Pancreas (tissue), 10 donors: ENCODE results near the gene AIF1L. TPM values are rescaled to one million over a fixed set of nuclear protein-coding genes. Genes with fewer than 3 reads are reported as not detected.

Source experiments
- ATAC-seq, 4 donors: fragments of 200-7000 bp; cut with Tn5 transposase; one replicate each; pipeline versions ENCODE4 v1.8.0 to v1.9.1; 2020; ENCODE audit warnings: mild to moderate bottlenecking in 4 of 4, moderate library complexity in 4 of 4
- DNase-seq, 6 donors: peaks; one replicate each; pipeline ENCODE4 v3.0.0-alpha.2; 2020
- FAIRE-seq: peaks from 2 replicates; lab custom pipeline; 2012; peaks lifted over from hg19 to GRCh38; lab: Jason Lieb, UNC
- H3K27ac ChIP-seq, 4 donors: fragments of 200-600 bp; sonication (generic); 1 replicate in 3 of 4; 2 replicates in 1 of 4; pipeline versions ENCODE4 v1.5.0 to v1.8.0; 2020
- H3K27me3 ChIP-seq, 4 donors: fragments of 200-600 bp; one replicate each; pipeline ENCODE4 v1.8.0; 2021
- H3K36me3 ChIP-seq, 3 donors: fragments of 200-600 bp; sonication (generic) in 1 of 3; one replicate each; pipeline versions ENCODE4 v1.5.0 to v1.8.0; 2020 to 2021
- H3K4me1 ChIP-seq, 3 donors: fragments of 200-600 bp; one replicate each; pipeline ENCODE4 v1.8.0; 2021
- H3K4me3 ChIP-seq, 4 donors: fragments of 200-600 bp; sonication (generic) in 2 of 4; one replicate each; pipeline versions ENCODE4 v1.5.0 to v1.8.0; 2020 to 2021
- H3K9me3 ChIP-seq, 4 donors: fragments of 200-600 bp; one replicate each; pipeline ENCODE4 v1.8.0; 2021
- CTCF ChIP-seq, 4 donors: fragments of 200-600 bp; sonication (generic) in 3 of 4; IDR thresholded peaks; one replicate each; pipeline versions ENCODE4 v1.5.0 to v1.8.0; 2021; ENCODE audit warnings: antibody characterized with exemption in 4 of 4
- WGBS, 2 donors: extraction: QIAGEN DNeasy Blood & Tissue Kit; methylation state at CpG; one replicate each; pipeline ENCODE4 v1.1.7; 2013; 5-methylcytosine and 5-hydroxymethylcytosine counted together
- intact Hi-C, 3 donors: fragments of 100-400 bp; cut with DNase I; formaldehyde crosslinking; loops; one replicate each; pipeline versions ENCODE4 v1.11.1 to v1.14.2; 2022
- polyA plus RNA-seq, 2 donors: library from polyadenylated mRNA; stranded (reverse); fragments of 200-250 nt; gene quantifications; one replicate each; pipeline ENCODE4 v1.2.3, GENCODE V29; 2013
- total RNA-seq, 6 donors: library from RNA; stranded (reverse); fragmentation: NEBNext Ultra II Directional in 4 of 6; extraction: Animal tissue kit (Norgen Biotek cat#: 25700) in 4 of 6; gene quantifications; one replicate each; pipeline versions ENCODE4 v1.2.1 to v1.2.4, GENCODE V29; 2021 to 2023
- donor health status: healthy with polysubstance abuse.
- donor health status: DM: no; HTN: no; CAD: no; lungs with moderate emphysema.
- donor health status: DM: no; HTN: no; CAD: no.
- donor health status: control.
- donor health status: control.
- donor health status: Bipolar disorder and iron deficiency.
- donor health status: DM: yes; HTN: yes; CAD: no.
- donor health status: DM: no; HTN: no; CAD: no.
- donor health status: DM: no; HTN: no; CAD: no.
- donor health status: DM: yes; HTN: yes; CAD: no.

The AIF1L gene
- total and polyA plus RNA-seq, 8 donors, result 2.4 to 5.0 (median 4.1) TPM

GRCh38 chr9:131092548-131093440, 3.5 kb upstream of the AIF1L start:
- Histone ChIP-seq H3K27ac (no peak overlapping the region), H3K27me3 (no peaks in the 10 kb centered on the region), H3K4me3 (no peak overlapping the region), H3K4me1 (no peaks in the 10 kb centered on the region), H3K36me3 (no peaks in the 10 kb centered on the region), H3K9me3 (no peaks in the 10 kb centered on the region)
- no peak for FAIRE-seq
- TF ChIP-seq CTCF (IDR thresholded peaks at IDR 0.05), result no peak
- intact Hi-C loops, result no loop called here
- WGBS, 2 donors, result 78 to 83% methylated on average over 24 of the region's 24 CpGs
- no peak for ATAC-seq
- no peak for DNase-seq

- 73 to 82% methylated on average over 5 of the region's 5 CpGs for WGBS, 2 donors
- no peak for TF ChIP-seq CTCF (IDR thresholded peaks at IDR 0.05)
- FAIRE-seq (no peak), ATAC-seq (no peak), DNase-seq (no peak)
- H3K9me3 ChIP-seq, result no peaks in the 10 kb centered on the region
- no peaks in the 10 kb centered on the region for H3K4me1 ChIP-seq
- intact Hi-C loops, result no loop called here
- H3K36me3 ChIP-seq, result no peaks in the 10 kb centered on the region
- no peaks in the 10 kb centered on the region for H3K27me3 ChIP-seq
- H3K4me3 ChIP-seq, result no peak overlapping the region
- H3K27ac ChIP-seq, result no peak overlapping the region
These were observed 2.3 kb upstream of the AIF1L start for GRCh38 chr9:131094015-131094414.

- no peaks in the 10 kb centered on the region for H3K4me1 ChIP-seq
- intact Hi-C loops, result no loop called here
- no peaks in the 10 kb centered on the region for H3K36me3 ChIP-seq
- no peak overlapping the region for H3K4me3 ChIP-seq
- no peaks in the 10 kb centered on the region for H3K27me3 ChIP-seq
- peak in 1 of 4 donors; percentile 6 for ATAC-seq
- no peak for DNase-seq
- no peaks in the 10 kb centered on the region for H3K9me3 ChIP-seq
- no peak for FAIRE-seq
- 62 to 67% methylated on average over 12 of the region's 12 CpGs for WGBS, 2 donors
- H3K27ac ChIP-seq, result no peak overlapping the region
- no peak for TF ChIP-seq CTCF (IDR thresholded peaks at IDR 0.05)
These were observed 1.7 kb upstream of the AIF1L start for GRCh38 chr9:131094622-131095021.

- Histone ChIP-seq H3K4me1 (no peaks in the 10 kb centered on the region), H3K27ac (no peak overlapping the region), H3K9me3 (no peaks in the 10 kb centered on the region), H3K36me3 (no peaks in the 10 kb centered on the region), H3K27me3 (no peaks in the 10 kb centered on the region), H3K4me3 (peak overlapping the region in 3 of 4 donors; percentile 34 to 73 (median 51))
- DNase-seq (no peak), FAIRE-seq (no peak), ATAC-seq (no peak)
- no peak for TF ChIP-seq CTCF (IDR thresholded peaks at IDR 0.05)
- WGBS, 2 donors, result 32 to 34% methylated on average over 15 to 16 of the region's 16 CpGs
- intact Hi-C loops, result no loop called here
These were observed 564 bp upstream of the AIF1L start for GRCh38 chr9:131095666-131096268.
